ENCODE results near the gene RASGEF1B. TPM values are rescaled to one million over a fixed set of nuclear protein-coding genes. Genes with fewer than 3 reads are reported as not detected.
A peak's percentile ranks its signal among the peaks of the same experiment; 100 is the strongest.

Gene RASGEF1B
- total RNA-seq, 4 donors from 2014 or later: 5.2 to 18.6 (median 6.2) TPM

DNA sequence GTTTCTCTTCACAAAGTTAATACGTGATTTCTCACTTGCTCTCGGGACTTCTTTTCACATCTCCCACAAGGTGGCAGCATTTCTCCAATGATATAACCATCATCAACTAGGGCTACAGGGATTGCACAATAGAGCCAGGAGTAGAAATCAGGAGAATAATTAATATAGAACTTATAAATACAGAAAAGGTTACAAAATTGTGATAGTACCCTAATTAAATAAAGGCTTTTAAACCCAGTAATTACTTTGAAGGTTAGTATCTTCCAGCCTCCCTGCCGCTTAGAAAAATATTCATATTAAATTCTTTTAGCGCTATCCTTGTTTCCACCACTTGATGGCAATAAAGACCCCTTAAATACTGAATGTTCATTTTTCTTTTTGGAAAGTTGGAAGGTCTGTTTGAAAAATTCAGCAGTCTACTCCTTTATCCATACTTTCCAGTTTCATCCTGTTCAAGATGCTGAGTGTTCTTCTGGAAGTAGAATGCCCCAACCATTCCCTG is 65.8 kb downstream of the RASGEF1B start:
- H3K4me3 ChIP-seq: peak overlapping the region in 3 of 4 donors; percentile 10 to 19 (median 17)
- WGBS: 2% methylated on average over 4 of the region's 4 CpGs
- intact Hi-C loops (cut with DNase I): loop anchor here (2.0 to 5.0 kb wide), 4 partner anchors 61 to 956 kb away; no protein-coding TSS in a partner anchor
- no peak overlapping the region for H3K27ac ChIP-seq (replicated peaks in 1 of 4)
- no peaks in the 10 kb centered on the region for H3K36me3 ChIP-seq
- no peak for DNase-seq (ENCODE audit: extremely low spot score)
- no peaks in the 10 kb centered on the region for H3K27me3 ChIP-seq
- TF ChIP-seq POLR2AphosphoS5 (IDR thresholded peaks at IDR 0.05): no peak
- TF ChIP-seq, protein P1, sequence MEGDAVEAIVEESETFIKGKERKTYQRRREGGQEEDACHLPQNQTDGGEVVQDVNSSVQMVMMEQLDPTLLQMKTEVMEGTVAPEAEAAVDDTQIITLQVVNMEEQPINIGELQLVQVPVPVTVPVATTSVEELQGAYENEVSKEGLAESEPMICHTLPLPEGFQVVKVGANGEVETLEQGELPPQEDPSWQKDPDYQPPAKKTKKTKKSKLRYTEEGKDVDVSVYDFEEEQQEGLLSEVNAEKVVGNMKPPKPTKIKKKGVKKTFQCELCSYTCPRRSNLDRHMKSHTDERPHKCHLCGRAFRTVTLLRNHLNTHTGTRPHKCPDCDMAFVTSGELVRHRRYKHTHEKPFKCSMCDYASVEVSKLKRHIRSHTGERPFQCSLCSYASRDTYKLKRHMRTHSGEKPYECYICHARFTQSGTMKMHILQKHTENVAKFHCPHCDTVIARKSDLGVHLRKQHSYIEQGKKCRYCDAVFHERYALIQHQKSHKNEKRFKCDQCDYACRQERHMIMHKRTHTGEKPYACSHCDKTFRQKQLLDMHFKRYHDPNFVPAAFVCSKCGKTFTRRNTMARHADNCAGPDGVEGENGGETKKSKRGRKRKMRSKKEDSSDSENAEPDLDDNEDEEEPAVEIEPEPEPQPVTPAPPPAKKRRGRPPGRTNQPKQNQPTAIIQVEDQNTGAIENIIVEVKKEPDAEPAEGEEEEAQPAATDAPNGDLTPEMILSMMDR (IDR thresholded peaks at IDR 0.05): peak; percentile 72 to 85 (median 81)
- H3K4me1 ChIP-seq: peaks cover 0 to 9% (median 4%) of the 10 kb centered on the region in 4 donors
- H3K9me3 ChIP-seq: no peaks in the 10 kb centered on the region

DNA sequence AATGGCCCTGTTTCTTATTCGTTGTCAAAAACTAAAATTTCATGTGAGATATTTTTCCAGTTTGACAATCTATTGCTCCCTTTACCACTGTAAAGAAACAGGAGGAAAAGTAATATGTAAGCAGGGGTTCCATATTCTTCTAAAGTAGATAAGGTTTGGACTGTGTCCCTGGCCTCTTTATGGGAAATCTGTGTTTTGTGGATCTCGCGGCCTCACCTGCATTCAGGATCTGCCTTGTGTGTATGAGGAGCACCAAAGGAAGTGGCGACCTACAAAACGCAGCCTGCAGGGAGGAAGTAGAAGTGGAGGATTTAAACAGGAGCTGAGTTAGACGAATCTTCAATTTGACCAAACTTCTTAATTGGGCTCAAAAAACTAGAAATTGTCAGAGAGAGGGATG is 67.0 kb downstream of the RASGEF1B start:
- Histone ChIP-seq H3K27ac (replicated peaks in 1 of 4) (no peak overlapping the region), H3K36me3 (no peaks in the 10 kb centered on the region), H3K4me3 (no peak overlapping the region), H3K27me3 (no peaks in the 10 kb centered on the region), H3K9me3 (no peaks in the 10 kb centered on the region), H3K4me1 (peaks cover 0 to 13% (median 6%) of the 10 kb centered on the region in 4 donors)
- 86% methylated on average over 6 of the region's 6 CpGs for WGBS
- intact Hi-C loops (cut with DNase I): loop anchor here (2.0 to 5.0 kb wide), 4 partner anchors 63 to 958 kb away; no protein-coding TSS in a partner anchor
- no peak for DNase-seq (ENCODE audit: extremely low spot score)
- TF ChIP-seq POLR2A (IDR thresholded peaks at IDR 0.05; ENCODE audit: low read depth): no peak

DNA sequence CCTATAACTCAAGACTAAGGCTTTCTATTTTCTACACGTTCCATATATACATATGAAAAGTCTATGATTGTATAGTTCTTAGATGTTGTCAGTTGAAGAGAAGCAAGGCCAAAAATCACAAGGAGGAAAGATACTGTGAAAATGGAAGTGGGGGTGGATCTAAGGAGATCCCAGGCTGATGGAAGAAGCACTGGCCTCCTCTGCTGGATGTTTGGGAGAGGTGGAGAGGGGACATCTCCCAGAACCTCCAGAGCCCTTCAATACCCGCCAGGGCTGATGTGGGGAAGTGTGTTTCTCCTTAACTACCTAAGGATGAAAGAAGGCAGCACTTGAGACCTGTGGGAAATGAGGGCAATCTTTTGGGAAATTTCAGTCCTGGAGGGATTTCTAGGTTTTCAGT is 67.4 kb downstream of the RASGEF1B start:
- Histone ChIP-seq H3K27ac (replicated peaks in 1 of 4) (no peak overlapping the region), H3K36me3 (no peaks in the 10 kb centered on the region), H3K27me3 (no peaks in the 10 kb centered on the region), H3K4me3 (no peak overlapping the region), H3K4me1 (peaks cover 2 to 17% (median 8%) of the 10 kb centered on the region in 4 donors), H3K9me3 (no peaks in the 10 kb centered on the region)
- TF ChIP-seq POLR2A (IDR thresholded peaks at IDR 0.05; ENCODE audit: low read depth): no peak
- no peak for TF ChIP-seq EP300 (IDR thresholded peaks at IDR 0.05)
- TF ChIP-seq POLR2AphosphoS5 (IDR thresholded peaks at IDR 0.05): no peak
- TF ChIP-seq, protein P1 (IDR thresholded peaks at IDR 0.05): no peak
- intact Hi-C loops (cut with DNase I): loop anchor here (2.0 kb wide), 1 partner anchor 865 kb away; no protein-coding TSS in a partner anchor
- 83% methylated on average over 2 of the region's 2 CpGs for whole genome bisulfite sequencing
- no peak for DNase-seq (ENCODE audit: extremely low spot score)

DNA sequence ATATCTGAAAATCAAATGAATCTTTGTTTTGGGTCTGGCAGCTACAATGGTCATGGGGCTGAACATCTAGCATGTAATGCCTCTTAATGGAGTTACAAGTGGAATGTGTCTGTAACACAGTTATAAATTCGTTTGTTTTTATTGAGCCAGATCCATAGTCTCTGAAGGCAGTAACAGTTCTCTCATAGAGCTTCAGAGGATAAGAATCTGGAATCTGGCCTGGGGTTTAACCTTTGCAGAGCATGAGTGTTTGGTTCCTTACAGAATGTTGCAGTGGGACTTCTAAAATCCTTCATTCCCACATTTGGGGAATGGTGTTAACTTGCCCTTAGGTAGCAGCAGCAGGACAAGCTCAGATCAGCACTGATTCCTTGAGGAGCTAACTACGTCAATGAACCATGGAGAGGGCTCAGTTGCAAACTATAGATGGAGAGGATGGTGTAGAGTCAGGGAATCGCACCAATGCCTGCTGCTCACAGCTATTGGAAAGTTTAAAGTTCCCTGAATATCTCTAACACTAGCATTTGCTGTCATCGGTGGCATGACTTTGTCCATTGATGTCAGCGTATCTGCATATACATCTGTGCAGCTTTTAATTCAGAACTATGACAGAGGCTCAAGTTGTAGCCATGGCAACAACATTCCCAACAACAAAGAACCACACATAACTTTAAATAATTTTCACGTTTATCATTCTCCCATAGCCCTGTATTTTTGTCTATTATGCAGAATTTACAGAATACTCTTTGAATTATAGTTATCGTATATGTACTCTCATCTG is 72.2 kb downstream of the RASGEF1B start:
- intact Hi-C loops (cut with DNase I): no loop called here
- WGBS: 60% methylated on average over 7 of the region's 7 CpGs
- H3K9me3 ChIP-seq: no peaks in the 10 kb centered on the region

DNA sequence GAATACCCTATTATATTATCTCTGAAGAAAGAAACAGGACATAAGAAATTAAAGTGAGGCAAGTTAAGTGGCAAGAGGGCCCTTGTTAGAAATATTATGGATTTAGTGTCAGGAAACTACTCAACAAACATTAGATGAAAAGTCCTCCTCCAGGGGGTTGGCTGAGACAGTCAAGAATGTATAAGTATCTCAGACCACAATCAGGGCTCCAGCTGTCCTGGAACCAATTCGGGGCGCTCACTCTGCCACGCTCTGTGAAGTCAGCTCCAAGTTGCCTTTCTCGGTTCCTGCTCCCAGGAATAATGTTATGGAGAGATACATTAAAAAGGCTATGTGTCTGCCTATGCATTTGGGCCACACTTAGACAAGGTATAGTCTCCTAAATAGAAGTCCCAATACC is 73.3 kb downstream of the RASGEF1B start:
- intact Hi-C loops (cut with DNase I): no loop called here
- Histone ChIP-seq H3K27me3 (no peaks in the 10 kb centered on the region), H3K4me3 (no peak overlapping the region), H3K27ac (replicated peaks in 1 of 4) (no peak overlapping the region), H3K4me1 (peaks cover 4 to 12% (median 7%) of the 10 kb centered on the region in 4 donors), H3K9me3 (no peaks in the 10 kb centered on the region), H3K36me3 (no peaks in the 10 kb centered on the region)
- TF ChIP-seq, protein P1 (IDR thresholded peaks at IDR 0.05): no peak
- TF ChIP-seq POLR2A (IDR thresholded peaks at IDR 0.05; ENCODE audit: low read depth) (no peak), EP300 (IDR thresholded peaks at IDR 0.05) (no peak), POLR2AphosphoS5 (IDR thresholded peaks at IDR 0.05) (no peak)
- 84% methylated on average over 4 of the region's 4 CpGs for WGBS
- no peak for DNase-seq (ENCODE audit: extremely low spot score)

More for the DNA sequence above, 72.2 kb downstream of the RASGEF1B start:
- TF ChIP-seq POLR2AphosphoS5 (IDR thresholded peaks at IDR 0.05) (no peak), POLR2A (IDR thresholded peaks at IDR 0.05; ENCODE audit: low read depth) (no peak), EP300 (IDR thresholded peaks at IDR 0.05) (no peak)
- TF ChIP-seq, protein P1 (IDR thresholded peaks at IDR 0.05): no peak
- no peak overlapping the region for H3K4me3 ChIP-seq
- H3K27me3 ChIP-seq: no peaks in the 10 kb centered on the region
- H3K27ac ChIP-seq (replicated peaks in 1 of 4): no peak overlapping the region
- H3K36me3 ChIP-seq: no peaks in the 10 kb centered on the region
- H3K4me1 ChIP-seq: peaks cover 4 to 12% (median 7%) of the 10 kb centered on the region in 4 donors
- DNase-seq (ENCODE audit: extremely low spot score): no peak

Measured in esophagus muscularis mucosa (tissue), 4 donors.